ENCODE measurements around the gene LRMDA. TPM values are rescaled to one million over a fixed set of nuclear protein-coding genes. Genes with fewer than 3 reads are reported as not detected.

The LRMDA gene
- total RNA-seq, 1 donor: under 0.01 TPM

GRCh38 chr10:75610183-75610582, 178.8 kb downstream of the LRMDA start:
- TF ChIP-seq, protein P1, sequence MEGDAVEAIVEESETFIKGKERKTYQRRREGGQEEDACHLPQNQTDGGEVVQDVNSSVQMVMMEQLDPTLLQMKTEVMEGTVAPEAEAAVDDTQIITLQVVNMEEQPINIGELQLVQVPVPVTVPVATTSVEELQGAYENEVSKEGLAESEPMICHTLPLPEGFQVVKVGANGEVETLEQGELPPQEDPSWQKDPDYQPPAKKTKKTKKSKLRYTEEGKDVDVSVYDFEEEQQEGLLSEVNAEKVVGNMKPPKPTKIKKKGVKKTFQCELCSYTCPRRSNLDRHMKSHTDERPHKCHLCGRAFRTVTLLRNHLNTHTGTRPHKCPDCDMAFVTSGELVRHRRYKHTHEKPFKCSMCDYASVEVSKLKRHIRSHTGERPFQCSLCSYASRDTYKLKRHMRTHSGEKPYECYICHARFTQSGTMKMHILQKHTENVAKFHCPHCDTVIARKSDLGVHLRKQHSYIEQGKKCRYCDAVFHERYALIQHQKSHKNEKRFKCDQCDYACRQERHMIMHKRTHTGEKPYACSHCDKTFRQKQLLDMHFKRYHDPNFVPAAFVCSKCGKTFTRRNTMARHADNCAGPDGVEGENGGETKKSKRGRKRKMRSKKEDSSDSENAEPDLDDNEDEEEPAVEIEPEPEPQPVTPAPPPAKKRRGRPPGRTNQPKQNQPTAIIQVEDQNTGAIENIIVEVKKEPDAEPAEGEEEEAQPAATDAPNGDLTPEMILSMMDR (IDR thresholded peaks at IDR 0.05; ENCODE audit: insufficient read depth, low read depth, low read length): no peak
- no peak overlapping the region for H3K4me3 ChIP-seq (ENCODE audit: low read depth, low read length)
- DNase-seq (ENCODE audit: low read depth): no peak

- no peak for DNase-seq (ENCODE audit: low read depth)
- TF ChIP-seq, protein P1 (IDR thresholded peaks at IDR 0.05; ENCODE audit: insufficient read depth, low read depth, low read length): no peak
- H3K4me3 ChIP-seq (ENCODE audit: low read depth, low read length): no peak overlapping the region
These were observed 180.0 kb downstream of the LRMDA start for GRCh38 chr10:75611172-75611992.

DNA sequence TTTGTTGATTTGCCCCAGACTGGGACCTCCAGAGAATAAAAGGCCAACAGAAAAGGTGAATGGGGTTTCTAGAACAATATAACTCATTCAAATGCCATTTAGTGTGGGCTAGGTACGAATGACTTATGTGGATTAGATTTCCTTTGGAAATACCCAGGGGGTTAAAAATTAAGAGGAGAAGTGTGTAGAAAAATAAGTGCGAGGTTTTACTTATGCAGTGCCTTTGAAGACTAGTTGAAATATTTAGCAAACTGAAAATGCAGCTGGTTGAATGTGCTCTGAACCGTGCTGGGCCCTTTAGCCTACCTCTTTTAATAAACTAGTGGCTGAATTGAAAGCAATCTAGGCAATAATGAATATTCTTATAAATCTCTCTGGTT, 180.6 kb downstream of the LRMDA start:
- no peak overlapping the region for H3K4me3 ChIP-seq (ENCODE audit: low read depth, low read length)
- TF ChIP-seq, protein P1 (IDR thresholded peaks at IDR 0.05; ENCODE audit: insufficient read depth, low read depth, low read length): no peak
- no peak for DNase-seq (ENCODE audit: low read depth)

DNA sequence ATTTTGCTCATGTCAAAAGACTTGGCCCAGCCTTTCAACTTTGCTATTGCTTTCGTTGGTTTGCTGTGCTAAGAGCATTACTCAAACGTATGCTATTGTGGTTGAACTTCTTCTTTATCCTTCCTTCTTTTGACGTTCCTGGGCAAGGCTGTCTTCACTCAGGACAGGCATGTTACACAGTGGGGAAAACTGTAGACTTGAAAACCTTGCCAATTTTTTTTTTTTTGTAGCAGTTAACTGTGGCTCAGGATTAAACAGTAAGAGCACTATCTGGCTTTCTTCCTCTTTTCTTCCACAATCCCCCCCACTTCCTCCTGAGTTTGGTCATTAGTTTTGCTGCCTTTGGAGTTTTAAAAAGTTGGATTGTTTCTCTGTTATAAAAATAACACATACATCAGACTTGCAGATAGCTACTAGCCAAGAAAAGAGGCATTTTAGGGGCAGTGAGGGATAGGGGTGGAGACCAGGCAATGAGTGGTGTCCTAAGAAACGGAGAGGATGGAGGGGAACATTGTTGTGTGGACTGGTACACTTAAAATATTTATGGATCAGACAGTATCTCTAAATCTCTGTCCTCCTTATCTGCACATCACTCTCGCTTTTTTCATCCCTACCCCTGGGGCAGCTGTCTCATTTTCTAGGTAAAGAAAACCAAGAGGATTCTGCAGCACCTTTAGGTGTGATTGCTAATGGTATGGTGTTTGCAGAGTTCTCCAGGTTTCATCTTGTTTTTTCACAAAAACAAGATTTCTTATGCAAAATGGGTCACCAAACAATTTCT, 181.7 kb downstream of the LRMDA start:
- no peak overlapping the region for H3K4me3 ChIP-seq (ENCODE audit: low read depth, low read length)
- TF ChIP-seq, protein P1 (IDR thresholded peaks at IDR 0.05; ENCODE audit: insufficient read depth, low read depth, low read length): no peak
- no peak for DNase-seq (ENCODE audit: low read depth)

DNA sequence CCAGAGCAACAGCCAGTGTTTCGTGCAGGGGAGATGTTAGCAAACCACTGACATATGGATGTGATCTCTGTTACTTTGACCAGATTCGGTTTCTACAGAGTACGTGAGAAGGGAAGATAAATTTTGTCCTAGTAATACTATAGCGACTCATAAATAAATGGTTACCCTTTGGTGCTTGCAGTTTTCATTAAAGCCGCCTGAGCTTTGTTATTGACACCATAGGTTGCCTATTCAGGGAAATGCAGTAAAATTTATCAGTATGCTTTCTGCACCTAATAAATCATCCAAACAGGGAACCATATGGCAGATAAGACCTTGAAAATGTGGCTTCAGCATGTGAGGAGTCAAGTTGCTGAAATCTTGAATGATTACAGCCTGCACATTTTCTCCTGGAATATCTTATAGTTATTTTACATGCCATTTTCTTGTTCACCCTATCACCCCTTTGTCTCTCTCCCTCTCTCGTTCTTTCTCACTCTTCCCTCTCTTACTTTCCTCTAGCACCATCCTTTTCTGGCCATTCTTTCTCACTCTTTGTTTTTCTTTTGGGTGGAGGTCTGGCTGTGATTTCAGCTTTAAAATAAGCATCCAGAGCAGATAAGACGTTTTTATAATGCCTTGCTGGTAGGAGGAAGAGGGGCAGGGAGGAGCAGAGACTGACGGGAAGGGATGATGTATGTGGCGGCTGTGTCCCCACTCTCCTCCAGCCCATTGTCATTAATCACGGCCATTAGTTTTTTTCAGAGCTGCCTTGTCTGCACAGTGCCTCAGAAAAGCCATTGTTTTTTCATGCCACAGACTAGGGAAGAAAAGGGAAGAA, 182.5 kb downstream of the LRMDA start:
- TF ChIP-seq, protein P1 (IDR thresholded peaks at IDR 0.05; ENCODE audit: insufficient read depth, low read depth, low read length): no peak
- no peak overlapping the region for H3K4me3 ChIP-seq (ENCODE audit: low read depth, low read length)
- DNase-seq (ENCODE audit: low read depth): peak; percentile 54

DNA sequence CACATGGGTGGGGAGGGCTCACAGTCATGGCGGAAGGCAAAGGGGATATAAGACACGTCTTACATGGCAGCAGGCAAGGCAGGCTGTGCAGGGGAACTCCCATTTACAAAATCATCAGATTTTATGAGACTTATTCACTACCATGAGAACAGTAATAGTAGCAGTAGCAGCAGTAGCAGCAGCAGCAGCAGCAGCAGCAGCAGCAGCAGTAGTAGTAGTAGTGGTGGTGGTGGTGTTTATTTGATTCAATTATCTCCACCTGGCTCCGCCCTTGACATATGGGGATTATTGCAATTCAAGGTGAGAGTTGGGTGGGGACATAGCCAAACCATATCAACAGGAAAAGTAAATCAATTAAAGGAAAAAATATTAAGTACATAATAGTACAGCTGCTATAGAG, 184.7 kb downstream of the LRMDA start:
- H3K4me3 ChIP-seq (ENCODE audit: low read depth, low read length): no peak overlapping the region
- TF ChIP-seq, protein P1 (IDR thresholded peaks at IDR 0.05; ENCODE audit: insufficient read depth, low read depth, low read length): no peak
- no peak for DNase-seq (ENCODE audit: low read depth)

Measured in fibroblast of villous mesenchyme (primary cell).